ENCODE measurements around the gene TMEM30B. TPM values are rescaled to one million over a fixed set of nuclear protein-coding genes. Genes with fewer than 3 reads are reported as not detected.
"Not testable (repeated sequence)": the region's sequence is repeated elsewhere in the genome, so short reads cannot be mapped to it uniquely, and the experiment has no call there.

The TMEM30B gene
- total RNA-seq, 1 donor from 2014 or later, result 9.3 TPM

GRCh38 chr14:61319086-61319485, 37.9 kb upstream of the TMEM30B start:
- H3K4me1 Mint-ChIP-seq (ENCODE audit: low read depth), result peaks cover 12% of the 10 kb centered on the region
- no peak overlapping the region for H3K4me3 Mint-ChIP-seq (ENCODE audit: unreplicated experiment)
- H3K27me3 Mint-ChIP-seq (ENCODE audit: low read depth), result peaks cover 8% of the 10 kb centered on the region
- H3K27ac Mint-ChIP-seq (ENCODE audit: unreplicated experiment), result no peak overlapping the region
- no peaks in the 10 kb centered on the region for H3K9me3 Mint-ChIP-seq (ENCODE audit: low read depth)
- no peak for TF ChIP-seq CTCF (IDR thresholded peaks at IDR 0.05)
- DNase-seq (ENCODE audit: low spot score), result no peak
- no peaks in the 10 kb centered on the region for H3K36me3 Mint-ChIP-seq (ENCODE audit: low read depth)

- no peak overlapping the region for H3K27ac Mint-ChIP-seq (ENCODE audit: unreplicated experiment)
- peaks cover 5% of the 10 kb centered on the region for H3K27me3 Mint-ChIP-seq (ENCODE audit: low read depth)
- H3K36me3 Mint-ChIP-seq (ENCODE audit: low read depth), result peaks cover 2% of the 10 kb centered on the region
- DNase-seq (ENCODE audit: low spot score), result no peak
- no peak for TF ChIP-seq CTCF (IDR thresholded peaks at IDR 0.05)
- H3K4me1 Mint-ChIP-seq (ENCODE audit: low read depth), result no peaks in the 10 kb centered on the region
- no peak overlapping the region for H3K4me3 Mint-ChIP-seq (ENCODE audit: unreplicated experiment)
- peaks cover 5% of the 10 kb centered on the region for H3K9me3 Mint-ChIP-seq (ENCODE audit: low read depth)
Measured at GRCh38 chr14:61315313-61315712, 34.2 kb upstream of the TMEM30B start.

GRCh38 chr14:61308701-61309100, 27.6 kb upstream of the TMEM30B start:
- H3K27me3 Mint-ChIP-seq (ENCODE audit: low read depth); H3K27ac Mint-ChIP-seq (ENCODE audit: unreplicated experiment); H3K4me1 Mint-ChIP-seq (ENCODE audit: low read depth); H3K4me3 Mint-ChIP-seq (ENCODE audit: unreplicated experiment); H3K36me3 Mint-ChIP-seq (ENCODE audit: low read depth); DNase-seq (ENCODE audit: low spot score): not testable (repeated sequence)
- H3K9me3 Mint-ChIP-seq (ENCODE audit: low read depth), result peaks cover 13% of the 10 kb centered on the region

- Mint-ChIP-seq H3K27me3 (ENCODE audit: low read depth) (no peaks in the 10 kb centered on the region), H3K9me3 (ENCODE audit: low read depth) (peaks cover 13% of the 10 kb centered on the region), H3K27ac (ENCODE audit: unreplicated experiment) (no peak overlapping the region), H3K4me1 (ENCODE audit: low read depth) (no peaks in the 10 kb centered on the region), H3K4me3 (ENCODE audit: unreplicated experiment) (no peak overlapping the region), H3K36me3 (ENCODE audit: low read depth) (peaks cover 9% of the 10 kb centered on the region)
- DNase-seq (ENCODE audit: low spot score), result no peak
- no peak for TF ChIP-seq CTCF (IDR thresholded peaks at IDR 0.05)
Measured at GRCh38 chr14:61308198-61308597, 27.1 kb upstream of the TMEM30B start.

- Mint-ChIP-seq H3K4me1 (ENCODE audit: low read depth) (no peaks in the 10 kb centered on the region), H3K36me3 (ENCODE audit: low read depth) (peaks cover 6% of the 10 kb centered on the region), H3K9me3 (ENCODE audit: low read depth) (peaks cover 4% of the 10 kb centered on the region), H3K27me3 (ENCODE audit: low read depth) (no peaks in the 10 kb centered on the region), H3K27ac (ENCODE audit: unreplicated experiment) (no peak overlapping the region), H3K4me3 (ENCODE audit: unreplicated experiment) (no peak overlapping the region)
- no peak for DNase-seq (ENCODE audit: low spot score)
- no peak for TF ChIP-seq CTCF (IDR thresholded peaks at IDR 0.05)
Measured at GRCh38 chr14:61304688-61305087, 23.6 kb upstream of the TMEM30B start.

GRCh38 chr14:61300754-61301153, 19.6 kb upstream of the TMEM30B start:
- TF ChIP-seq CTCF (IDR thresholded peaks at IDR 0.05), result no peak
- H3K4me1 Mint-ChIP-seq (ENCODE audit: low read depth), result peaks cover 7% of the 10 kb centered on the region
- peaks cover 6% of the 10 kb centered on the region for H3K36me3 Mint-ChIP-seq (ENCODE audit: low read depth)
- H3K27me3 Mint-ChIP-seq (ENCODE audit: low read depth), result no peaks in the 10 kb centered on the region
- no peak overlapping the region for H3K4me3 Mint-ChIP-seq (ENCODE audit: unreplicated experiment)
- no peak for DNase-seq (ENCODE audit: low spot score)
- no peak overlapping the region for H3K27ac Mint-ChIP-seq (ENCODE audit: unreplicated experiment)
- H3K9me3 Mint-ChIP-seq (ENCODE audit: low read depth), result peaks cover 3% of the 10 kb centered on the region

Data from chondrocyte (in vitro differentiated cells).